NCI-H128 (cell line): ENCODE measurements around the gene DNAJB12.
A peak's percentile ranks its signal among the peaks of the same experiment; 100 is the strongest.
"Not testable (repeated sequence)": the region's sequence is repeated elsewhere in the genome, so short reads cannot be mapped to it uniquely, and the experiment has no call there.

Experiments used
- DNase-seq: peaks from one replicate; lab custom pipeline; 2025; ENCODE audit not compliant: unreplicated experiment; lab: John Stamatoyannopoulos, UW

DNAJB12 gene

GRCh38 chr10:72354356-72355213 lies at the start of gene DNAJB12:
Gene DNAJB12, minus strand, starts transcription at chr10:72354919. Its CDS starts 22 bp downstream, at chr10:72354897.
- DNase-seq: peak; percentile 76

GRCh38 chr10:72395581-72395980 lies 40.9 kb upstream of the DNAJB12 start:
- DNase-seq: not testable (repeated sequence)

- no peak for DNase-seq
Measured at GRCh38 chr10:72392571-72392970, 37.9 kb upstream of the DNAJB12 start.

GRCh38 chr10:72390764-72391163 lies 36.0 kb upstream of the DNAJB12 start:
- no peak for DNase-seq

- DNase-seq: no peak
Measured at GRCh38 chr10:72389716-72390115, 35.0 kb upstream of the DNAJB12 start.

- DNase-seq: no peak
Measured at GRCh38 chr10:72389014-72389413, 34.3 kb upstream of the DNAJB12 start.

GRCh38 chr10:72388062-72388461 lies 33.3 kb upstream of the DNAJB12 start:
- no peak for DNase-seq

GRCh38 chr10:72386916-72387586 lies 32.3 kb upstream of the DNAJB12 start:
- DNase-seq: no peak

- no peak for DNase-seq
Measured at GRCh38 chr10:72385724-72386123, 31.0 kb upstream of the DNAJB12 start.

- DNase-seq: not testable (repeated sequence)
Measured at GRCh38 chr10:72384982-72385381, 30.3 kb upstream of the DNAJB12 start.

- no peak for DNase-seq
Measured at GRCh38 chr10:72379776-72380175, 25.1 kb upstream of the DNAJB12 start.

GRCh38 chr10:72379062-72379461 lies 24.3 kb upstream of the DNAJB12 start:
- DNase-seq: no peak

- no peak for DNase-seq
Measured at GRCh38 chr10:72375585-72375984, 20.9 kb upstream of the DNAJB12 start.

GRCh38 chr10:72375173-72375572 lies 20.5 kb upstream of the DNAJB12 start:
- no peak for DNase-seq

- no peak for DNase-seq
Measured at GRCh38 chr10:72370201-72370722, 15.5 kb upstream of the DNAJB12 start.

- DNase-seq: no peak
Measured at GRCh38 chr10:72367301-72367960, 12.7 kb upstream of the DNAJB12 start.

- DNase-seq: no peak
Measured at GRCh38 chr10:72365106-72365895, 10.6 kb upstream of the DNAJB12 start.

- peak; percentile 75 for DNase-seq
Measured at GRCh38 chr10:72364239-72364777, 9.6 kb upstream of the DNAJB12 start.

GRCh38 chr10:72356987-72357386 lies 2.3 kb upstream of the DNAJB12 start:
- DNase-seq: no peak

- DNase-seq: no peak
Measured at GRCh38 chr10:72356115-72356514, 1.4 kb upstream of the DNAJB12 start.

GRCh38 chr10:72355214-72355555 lies 466 bp upstream of the DNAJB12 start:
- DNase-seq: no peak
